Ascending aorta (tissue), 2 donors: ENCODE data around the gene MAPK8IP3. TPM values are rescaled to one million over a fixed set of nuclear protein-coding genes. Genes with fewer than 3 reads are reported as not detected.

Experiments
- DNase-seq, 2 donors: peaks; one replicate each; pipeline ENCODE4 v3.0.0-alpha.2; 2019; ENCODE audit warnings: low spot score in 2 of 2
- H3K27ac ChIP-seq, 2 donors: fragments of 200-600 bp; sonication (generic); one replicate each; pipeline ENCODE4 v1.5.1; 2016 to 2017; ENCODE audit warnings: mild to moderate bottlenecking in 1 of 2
- H3K27me3 ChIP-seq: fragments of 200-600 bp; sonication (generic); one replicate; pipeline ENCODE4 v1.5.1; 2017
- H3K36me3 ChIP-seq, 2 donors: fragments of 200-600 bp; sonication (generic); one replicate each; pipeline ENCODE4 v1.5.1; 2016
- H3K4me1 ChIP-seq, 2 donors: fragments of 200-600 bp; sonication (generic); one replicate each; pipeline ENCODE4 v1.5.1; 2016 to 2017; ENCODE audit warnings: mild to moderate bottlenecking in 1 of 2
- H3K4me3 ChIP-seq, 2 donors: fragments of 200-600 bp; sonication (generic); one replicate each; pipeline ENCODE4 v1.5.1; 2016 to 2017; ENCODE audit warnings: mild to moderate bottlenecking in 1 of 2
- H3K9me3 ChIP-seq, 2 donors: fragments of 200-600 bp; sonication (generic); one replicate each; pipeline ENCODE4 v1.5.1; 2016
- CTCF ChIP-seq, 3 experiments: fragments of 200-600 bp in 2 of 3; fragments of 450-650 bp in 1 of 3; sonication (generic) in 2 of 3; IDR thresholded peaks; one replicate each; pipeline ENCODE4 v1.5.1; 2016 to 2019; ENCODE audit warnings: antibody characterized with exemption in 3 of 3, mild to moderate bottlenecking in 1 of 3, moderate library complexity in 1 of 3
- intact Hi-C: fragments of 100-400 bp; cut with DNase I; formaldehyde crosslinking; loops from one replicate; pipeline ENCODE4 v1.15.1; 2023
- total RNA-seq: library from RNA; depleted of rRNA; stranded (reverse); fragments of >200 nt; gene quantifications from one replicate; pipeline ENCODE4 v1.1.0, GENCODE V29; 2016

The MAPK8IP3 gene
- total RNA-seq, 1 donor from 2014 or later: 57.4 TPM

GRCh38 chr16:1689853-1690252, 16.1 kb upstream of the MAPK8IP3 start:
- Histone ChIP-seq H3K9me3 (no peaks in the 10 kb centered on the region), H3K27ac (peak overlapping the region; percentile 75 to 76), H3K36me3 (peaks cover 33 to 45% of the 10 kb centered on the region in 2 donors), H3K27me3 (no peaks in the 10 kb centered on the region), H3K4me3 (no peak overlapping the region), H3K4me1 (peaks cover 0 to 9% of the 10 kb centered on the region in 2 donors)
- no peak for DNase-seq
- TF ChIP-seq CTCF (IDR thresholded peaks at IDR 0.05): no peak
- intact Hi-C loops: no loop called here

- Histone ChIP-seq H3K27me3 (no peaks in the 10 kb centered on the region), H3K4me3 (no peak overlapping the region), H3K36me3 (peaks cover 31 to 36% of the 10 kb centered on the region in 2 donors), H3K27ac (peak overlapping the region; percentile 36 to 76), H3K4me1 (peaks cover 0 to 9% of the 10 kb centered on the region in 2 donors), H3K9me3 (no peaks in the 10 kb centered on the region)
- no peak for DNase-seq
- TF ChIP-seq CTCF (IDR thresholded peaks at IDR 0.05): no peak
- intact Hi-C loops: no loop called here
Observed at GRCh38 chr16:1690810-1691209, 15.2 kb upstream of the MAPK8IP3 start.

GRCh38 chr16:1691276-1691675, 14.7 kb upstream of the MAPK8IP3 start:
- DNase-seq: no peak
- Histone ChIP-seq H3K4me1 (peaks cover 0 to 9% of the 10 kb centered on the region in 2 donors), H3K9me3 (no peaks in the 10 kb centered on the region), H3K27ac (peak overlapping the region; percentile 36 to 60), H3K4me3 (no peak overlapping the region), H3K27me3 (no peaks in the 10 kb centered on the region), H3K36me3 (peaks cover 28 to 35% of the 10 kb centered on the region in 2 donors)
- intact Hi-C loops: no loop called here
- TF ChIP-seq CTCF (IDR thresholded peaks at IDR 0.05): peak in 1 of 3 experiments; percentile 16

- H3K4me1 ChIP-seq: peaks cover 0 to 9% of the 10 kb centered on the region in 2 donors
- H3K36me3 ChIP-seq: peaks cover 28 to 37% of the 10 kb centered on the region in 2 donors
- intact Hi-C loops: no loop called here
- H3K27me3 ChIP-seq: no peaks in the 10 kb centered on the region
- peak overlapping the region; percentile 36 to 60 for H3K27ac ChIP-seq
- no peak overlapping the region for H3K4me3 ChIP-seq
- H3K9me3 ChIP-seq: no peaks in the 10 kb centered on the region
- TF ChIP-seq CTCF (IDR thresholded peaks at IDR 0.05): no peak
- DNase-seq: no peak
Observed at GRCh38 chr16:1691956-1692355, 14.0 kb upstream of the MAPK8IP3 start.

- Histone ChIP-seq H3K4me1 (no peaks in the 10 kb centered on the region), H3K36me3 (peaks cover 29 to 60% of the 10 kb centered on the region in 2 donors), H3K9me3 (no peaks in the 10 kb centered on the region), H3K27me3 (no peaks in the 10 kb centered on the region), H3K27ac (no peak overlapping the region), H3K4me3 (no peak overlapping the region)
- intact Hi-C loops: no loop called here
- no peak for DNase-seq
- no peak for TF ChIP-seq CTCF (IDR thresholded peaks at IDR 0.05)
Observed at GRCh38 chr16:1696863-1697262, 9.1 kb upstream of the MAPK8IP3 start.

- Histone ChIP-seq H3K9me3 (no peaks in the 10 kb centered on the region), H3K27me3 (no peaks in the 10 kb centered on the region), H3K27ac (no peak overlapping the region), H3K4me1 (no peaks in the 10 kb centered on the region), H3K4me3 (no peak overlapping the region), H3K36me3 (peaks cover 15 to 48% of the 10 kb centered on the region in 2 donors)
- TF ChIP-seq CTCF (IDR thresholded peaks at IDR 0.05): no peak
- no peak for DNase-seq
- intact Hi-C loops: no loop called here
Observed at GRCh38 chr16:1698680-1699079, 7.3 kb upstream of the MAPK8IP3 start.
